IMR-90 (cell line): ENCODE data around the gene IGIP. TPM values are rescaled to one million over a fixed set of nuclear protein-coding genes. Genes with fewer than 3 reads are reported as not detected.

Source experiments
- ATAC-seq: fragments of 200-7000 bp; cut with Tn5 transposase; 2 replicates; pipeline ENCODE4 v1.9.1; 2020; ENCODE audit warnings: low read depth, mild to moderate bottlenecking, moderate library complexity
- BruUV-seq: library from RNA; stranded (reverse); fragments of 400-500 nt; replicated peaks from 2 replicates; lab custom pipeline; 2021; lab: Mats Ljungman, UMichigan
- CTCF ChIA-PET: fragments of 300-600 bp; formaldehyde crosslinking; extraction: SDS; loops from one replicate; lab custom pipeline; 2021; ENCODE audit warnings: antibody characterized with exemption; lab: Yijun Ruan, JAX
- POLR2A ChIA-PET: fragments of 300-600 bp; sonication (Branson Sonifier 250); formaldehyde crosslinking; loops from one replicate; lab custom pipeline; 2022; ENCODE audit warnings: antibody characterized with exemption; ENCODE audit not compliant: unreplicated experiment; lab: Charles Lee
- DNase-seq: peaks from one replicate; pipeline ENCODE4 v3.0.0; 2013
- H2AFZ ChIP-seq: replicated peaks from 2 replicates; pipeline ENCODE3; 2013; ENCODE audit warnings: low read length, mild to moderate bottlenecking; ENCODE audit not compliant: poor library complexity
- H2AK5ac ChIP-seq: 2 replicates; pipeline ENCODE4 v1.6.1; 2013; ENCODE audit warnings: low read depth, low read length, inconsistent platforms
- H2AK9ac ChIP-seq: replicated peaks from 2 replicates; pipeline ENCODE3; 2013; ENCODE audit warnings: mild to moderate bottlenecking, low read depth, low read length, moderate library complexity; ENCODE audit not compliant: poor library complexity
- H2BK120ac ChIP-seq: 2 replicates; pipeline ENCODE4 v1.6.1; 2013; ENCODE audit warnings: low read depth, low read length, inconsistent platforms
- H2BK15ac ChIP-seq: 3 replicates; pipeline ENCODE4 v1.6.1; 2013; ENCODE audit warnings: low read depth, low read length, inconsistent platforms
- H2BK20ac ChIP-seq: 2 replicates; pipeline ENCODE4 v1.6.1; 2013; ENCODE audit warnings: low read depth, mild to moderate bottlenecking, inconsistent platforms, low read length, moderate library complexity
- H2BK5ac ChIP-seq: 2 replicates; pipeline ENCODE4 v1.6.1; 2013; ENCODE audit warnings: mild to moderate bottlenecking, low read depth, low read length, inconsistent platforms; ENCODE audit not compliant: poor library complexity, severe bottlenecking
- H3K14ac ChIP-seq: replicated peaks from 2 replicates; pipeline ENCODE4 v1.6.1; 2013; ENCODE audit warnings: low read depth, low read length, inconsistent platforms
- H3K18ac ChIP-seq: 2 replicates; pipeline ENCODE4 v1.6.1; 2013; ENCODE audit warnings: low read depth, low read length, control low read depth
- H3K23ac ChIP-seq: 2 replicates; pipeline ENCODE4 v1.6.1; 2013; ENCODE audit warnings: low read depth, low read length, inconsistent platforms
- H3K27ac ChIP-seq: 2 replicates; pipeline ENCODE4 v1.5.1; 2013; ENCODE audit warnings: mild to moderate bottlenecking, control low read depth, low read length; ENCODE audit not compliant: insufficient read depth
- H3K27me3 ChIP-seq: 2 replicates; pipeline ENCODE4 v1.6.1; 2013; ENCODE audit warnings: low read length; ENCODE audit not compliant: control insufficient read depth, insufficient read depth
- H3K36me3 ChIP-seq: 2 replicates; pipeline ENCODE4 v1.6.1; 2013; ENCODE audit warnings: low read length, mixed read lengths; ENCODE audit not compliant: control insufficient read depth, insufficient read depth
- H3K4ac ChIP-seq: 2 replicates; pipeline ENCODE4 v1.6.1; 2013; ENCODE audit warnings: low read depth, low read length, inconsistent platforms
- H3K4me1 ChIP-seq: 2 replicates; pipeline ENCODE4 v1.6.1; 2013; ENCODE audit warnings: low read length, mixed read lengths; ENCODE audit not compliant: control insufficient read depth, insufficient read depth
- H3K4me2 ChIP-seq: 2 replicates; pipeline ENCODE4 v1.6.1; 2013; ENCODE audit warnings: low read depth, mild to moderate bottlenecking, control low read depth, low read length, moderate library complexity
- H3K4me3 ChIP-seq: 2 replicates; pipeline ENCODE4 v1.5.1; 2013; ENCODE audit warnings: low read depth, mild to moderate bottlenecking, control low read depth, low read length, moderate library complexity; ENCODE audit not compliant: insufficient read depth
- H3K56ac ChIP-seq: 2 replicates; pipeline ENCODE4 v1.6.1; 2013; ENCODE audit warnings: low read length, inconsistent platforms; ENCODE audit not compliant: insufficient read depth; ENCODE audit errors: extremely low read depth
- H3K79me1 ChIP-seq, 2 experiments: 2 replicates each; pipeline ENCODE4 v1.6.1; 2013; ENCODE audit warnings: low read length in 2 of 2, inconsistent platforms in 1 of 2, low read depth in 1 of 2
- H3K9ac ChIP-seq: 2 replicates; pipeline ENCODE4 v1.6.1; 2013; ENCODE audit warnings: low read depth, low read length, control low read depth
- H3K9me1 ChIP-seq: 2 replicates; pipeline ENCODE4 v1.6.1; 2013; ENCODE audit warnings: low read length, inconsistent platforms; ENCODE audit not compliant: insufficient read depth
- H3K9me3 ChIP-seq: 2 replicates; pipeline ENCODE4 v1.6.1; 2013; ENCODE audit warnings: low read length; ENCODE audit not compliant: control insufficient read depth, insufficient read depth
- H4K20me1 ChIP-seq: 2 replicates; pipeline ENCODE4 v1.6.1; 2013; ENCODE audit warnings: low read length, inconsistent platforms; ENCODE audit not compliant: insufficient read depth
- H4K5ac ChIP-seq: 2 replicates; pipeline ENCODE4 v1.6.1; 2013; ENCODE audit warnings: mild to moderate bottlenecking, low read depth, low read length, control low read depth
- H4K8ac ChIP-seq, 2 experiments: 2 replicates each; pipeline ENCODE4 v1.6.1; 2013; ENCODE audit warnings: low read depth in 2 of 2, low read length in 2 of 2, control low read depth in 1 of 2, inconsistent platforms in 1 of 2
- H4K91ac ChIP-seq: 2 replicates; pipeline ENCODE4 v1.6.1; 2013; ENCODE audit warnings: low read depth, low read length, inconsistent platforms; ENCODE audit not compliant: insufficient read depth
- BHLHE40 ChIP-seq: fragments of 150-350 bp; IDR thresholded peaks from 2 replicates; pipeline ENCODE4 v1.6.1; 2016; ENCODE audit warnings: mild to moderate bottlenecking, low read depth, low read length
- CEBPB ChIP-seq: IDR thresholded peaks from 2 replicates; pipeline ENCODE4 v1.6.1; 2012; ENCODE audit warnings: low read depth, low read length, improper control_type of control experiment
- CHD1 ChIP-seq: IDR thresholded peaks from 2 replicates; pipeline ENCODE4 v1.6.1; 2012; ENCODE audit warnings: low read depth, low read length, improper control_type of control experiment
- CTCF ChIP-seq: conservative IDR thresholded peaks from 2 replicates; pipeline ENCODE4 v1.5.1; 2012; ENCODE audit warnings: mild to moderate bottlenecking, low read depth, low read length, improper control_type of control experiment
- ELK1 ChIP-seq: fragments of 150-350 bp; IDR thresholded peaks from 2 replicates; pipeline ENCODE4 v1.6.1; 2016; ENCODE audit warnings: low read depth, mild to moderate bottlenecking, low read length, moderate library complexity, borderline replicate concordance
- FOS ChIP-seq: fragments of 150-350 bp; IDR thresholded peaks from 2 replicates; pipeline ENCODE4 v1.6.1; 2016; ENCODE audit warnings: low read depth, low read length
- MAFK ChIP-seq: IDR thresholded peaks from 2 replicates; pipeline ENCODE4 v1.6.1; 2012; ENCODE audit warnings: low read depth, low read length, improper control_type of control experiment
- MAZ ChIP-seq: IDR thresholded peaks from 2 replicates; pipeline ENCODE4 v1.6.1; 2012; ENCODE audit warnings: low read depth, mild to moderate bottlenecking, low read length, improper control_type of control experiment, moderate library complexity, borderline replicate concordance
- MXI1 ChIP-seq: IDR thresholded peaks from 2 replicates; pipeline ENCODE4 v1.6.1; 2012; ENCODE audit warnings: low read depth, mild to moderate bottlenecking, low read length, moderate library complexity, borderline replicate concordance
- NFE2L2 ChIP-seq: fragments of 150-350 bp; IDR thresholded peaks from 2 replicates; pipeline ENCODE4 v1.6.1; 2016; ENCODE audit warnings: low read depth, mild to moderate bottlenecking, low read length
- POLR2A ChIP-seq: IDR thresholded peaks from 2 replicates; pipeline ENCODE4 v1.6.1; 2012; ENCODE audit warnings: mild to moderate bottlenecking, low read depth, low read length
- RAD21 ChIP-seq: IDR thresholded peaks from 2 replicates; pipeline ENCODE4 v1.6.1; 2012; ENCODE audit warnings: low read length, improper control_type of control experiment
- RCOR1 ChIP-seq: IDR thresholded peaks from 2 replicates; pipeline ENCODE4 v1.6.1; 2012; ENCODE audit warnings: mild to moderate bottlenecking, low read length, improper control_type of control experiment; ENCODE audit not compliant: insufficient replicate concordance
- RFX5 ChIP-seq: IDR thresholded peaks from 2 replicates; pipeline ENCODE4 v1.8.0; 2012; ENCODE audit warnings: low read depth, mild to moderate bottlenecking, low read length, moderate library complexity
- SMC3 ChIP-seq: fragments of 150-350 bp; IDR thresholded peaks from 2 replicates; pipeline ENCODE4 v1.6.1; 2016; ENCODE audit warnings: low read depth, mild to moderate bottlenecking, antibody characterized with exemption, low read length, moderate library complexity
- USF2 ChIP-seq: fragments of 150-350 bp; IDR thresholded peaks from 2 replicates; pipeline ENCODE4 v1.6.1; 2017; ENCODE audit warnings: mild to moderate bottlenecking, antibody characterized with exemption, low read length, low read depth
- WGBS, 2 experiments: methylation state at CpG; one replicate each; pipeline versions ENCODE4 v1.1.5 to v1.1.7; 2013; ENCODE audit warnings: missing lambda C conversion rate in 2 of 2; ENCODE audit not compliant: insufficient read length in 1 of 2; ENCODE audit errors: extremely low coverage in 2 of 2; 5-methylcytosine and 5-hydroxymethylcytosine counted together
- dilution Hi-C: fragments of 300-500 bp; cut with HindIII; formaldehyde crosslinking; loops from one replicate; pipeline ENCODE4 v1.14.3; 2018; ENCODE audit warnings: low sequenced_read_pairs; ENCODE audit not compliant: unreplicated experiment
- in situ Hi-C: fragments of 300-500 bp; cut with MboI; formaldehyde crosslinking; loops from 3 replicates; pipeline ENCODE4 v1.14.3; 2019; ENCODE audit warnings: low sequenced_read_pairs, inconsistent platforms, mixed read lengths
- intact Hi-C: fragments of 100-400 bp; cut with micrococcal nuclease; formaldehyde crosslinking; loops from 2 replicates; pipeline ENCODE4 v1.10.0; 2022
- polyA plus RNA-seq, 3 experiments: library from polyadenylated mRNA; depleted of rRNA; stranded (reverse); fragments of >200 nt; gene quantifications; 2 replicates each; pipeline ENCODE4 v1.2.3, GENCODE V29; 2012; ENCODE audit warnings: low replicate concordance in 1 of 3
- total RNA-seq: library from RNA; depleted of rRNA; stranded (reverse); fragments of >200 nt; gene quantifications from 2 replicates; pipeline ENCODE4 v1.2.3, GENCODE V29; 2012

IGIP gene
- total and polyA plus RNA-seq, 2 of the 4 experiments (the other 2 are of a cell fraction) = 1.2 to 5.0 TPM

DNA sequence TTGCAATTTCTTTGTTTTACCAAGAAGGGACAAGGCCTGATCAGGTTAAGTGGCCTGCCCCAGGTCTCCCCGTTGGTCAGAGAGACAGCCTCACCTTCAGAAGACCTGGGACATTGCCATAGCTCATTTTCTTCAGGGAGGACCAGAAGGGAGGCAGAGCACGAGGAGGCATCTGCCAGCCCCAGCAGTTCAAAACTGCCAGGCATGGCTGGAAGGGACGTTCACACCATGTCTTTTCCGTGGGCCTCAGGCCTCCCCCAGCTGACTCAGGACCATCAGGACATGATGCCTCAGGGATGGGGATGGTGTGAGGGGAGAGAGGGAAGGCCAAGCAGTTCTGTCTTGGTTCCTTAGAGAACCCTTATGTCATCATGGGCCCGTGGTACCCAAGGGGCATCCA lies 16.5 kb downstream of the IGIP start:
- Histone ChIP-seq H2AFZ (no peak overlapping the region), H3K79me1 (peaks cover 32 to 64% of the 10 kb centered on the region in 2 experiments), H3K27me3 (no peaks in the 10 kb centered on the region; the same call in 1 of the 2 replicates), H3K14ac (no peak overlapping the region), H3K4ac (no peak overlapping the region), H3K36me3 (no peaks in the 10 kb centered on the region), H3K9me1 (peaks cover 4% of the 10 kb centered on the region; the same call in 1 of the 2 replicates), H3K27ac (no peak overlapping the region), H3K9ac (no peak overlapping the region), H3K4me3 (no peak overlapping the region), H3K18ac (no peak overlapping the region), H3K4me1 (peaks cover 4% of the 10 kb centered on the region; the same call in 1 of the 2 replicates), H4K5ac (no peak overlapping the region), H2BK15ac (no peak overlapping the region), H2AK5ac (no peak overlapping the region), H4K20me1 (peaks cover 70% of the 10 kb centered on the region), H3K23ac (no peak overlapping the region), H4K91ac (no peak overlapping the region), H2BK5ac (no peak overlapping the region), H2BK120ac (no peak overlapping the region), H2BK20ac (no peak overlapping the region), H3K56ac (no peak overlapping the region), H3K9me3 (no peaks in the 10 kb centered on the region), H4K8ac (no peak overlapping the region), H2AK9ac (no peak overlapping the region), H3K4me2 (no peak overlapping the region)
- BruUV-seq = no TSS peak
- intact Hi-C loops (no loop called here), dilution Hi-C loops (no loop called here), in situ Hi-C loops (no loop called here)
- CTCF ChIA-PET = no interaction called here
- TF ChIP-seq SMC3 = no peak
- no peak for TF ChIP-seq ELK1
- no peak for TF ChIP-seq NFE2L2
- TF ChIP-seq CEBPB = no peak
- no peak for TF ChIP-seq MXI1
- no peak for TF ChIP-seq RAD21
- no peak for TF ChIP-seq CTCF
- no peak for TF ChIP-seq CHD1
- no peak for TF ChIP-seq POLR2A
- no peak for TF ChIP-seq MAZ
- TF ChIP-seq RFX5 = no peak
- TF ChIP-seq FOS = no peak
- no peak for TF ChIP-seq RCOR1
- TF ChIP-seq BHLHE40 = no peak
- TF ChIP-seq USF2 = no peak
- TF ChIP-seq MAFK = no peak
- 100% methylated on average over 1 of the region's 5 CpGs; no CpG with 5 or more reads in 1 of the 2 experiments for whole genome bisulfite sequencing, 2 experiments
- no peak for ATAC-seq
- POLR2A ChIA-PET = no interaction called here
- DNase-seq = no peak
